GM12878 (cell line): Measurements from ENCODE around the gene COL1A1. TPM values are rescaled to one million over a fixed set of nuclear protein-coding genes. Genes with fewer than 3 reads are reported as not detected.

Experiments used
- CBFB ChIP-seq: IDR thresholded peaks from 2 replicates; pipeline ENCODE4 v1.6.1; 2016; ENCODE audit warnings: antibody characterized with exemption, low read depth
- CHD1 ChIP-seq: IDR thresholded peaks from 2 replicates; pipeline ENCODE4 v1.6.1; 2012; ENCODE audit warnings: low read depth, low read length, improper control_type of control experiment
- CTCF ChIP-seq, 3 experiments: IDR thresholded peaks in 2 of 3; conservative IDR thresholded peaks in 1 of 3; 2 replicates each; pipeline ENCODE4 v1.5.1; 2011; ENCODE audit warnings: low read depth in 3 of 3, low read length in 3 of 3, mild to moderate bottlenecking in 3 of 3, control low read depth in 2 of 3, moderate library complexity in 2 of 3, inconsistent platforms in 1 of 3, mixed read lengths in 1 of 3; ENCODE audit not compliant: control insufficient read depth in 2 of 3, insufficient read depth in 1 of 3; ENCODE audit errors: extremely low read depth in 1 of 3
- HDAC2 ChIP-seq: fragments of 200-600 bp; sonication (generic); IDR thresholded peaks from 2 replicates; pipeline ENCODE4 v1.6.1; 2017
- HDAC6 ChIP-seq: fragments of 200-600 bp; sonication (generic); IDR thresholded peaks from one replicate; pipeline ENCODE4 v1.8.0; 2017; ENCODE audit warnings: antibody characterized with exemption; ENCODE audit not compliant: unreplicated experiment
- HSF1 ChIP-seq: fragments of 150-350 bp; IDR thresholded peaks from 2 replicates; pipeline ENCODE4 v1.6.1; 2014; ENCODE audit warnings: mild to moderate bottlenecking, low read depth, low read length
- IKZF1 ChIP-seq: fragments of 450-650 bp; conservative IDR thresholded peaks from 2 replicates; pipeline ENCODE4 v1.6.1; 2017; ENCODE audit warnings: antibody characterized with exemption, mild to moderate bottlenecking
- IRF3 ChIP-seq: fragments of 450-650 bp; IDR thresholded peaks from 2 replicates; pipeline ENCODE4 v1.6.1; 2014; ENCODE audit warnings: mild to moderate bottlenecking
- MXI1 ChIP-seq: fragments of 150-350 bp; IDR thresholded peaks from 2 replicates; pipeline ENCODE4 v1.6.1; 2011; ENCODE audit warnings: low read depth, mild to moderate bottlenecking, inconsistent platforms, low read length, improper control_type of control experiment
- NR2C1 ChIP-seq: fragments of 450-650 bp; IDR thresholded peaks from 2 replicates; pipeline ENCODE4 v1.6.1; 2017; ENCODE audit warnings: antibody characterized with exemption, mild to moderate bottlenecking, moderate library complexity
- RAD21 ChIP-seq: IDR thresholded peaks from 2 replicates; pipeline ENCODE4 v1.6.1; 2011; ENCODE audit warnings: mild to moderate bottlenecking, low read depth, low read length, moderate library complexity; ENCODE audit not compliant: insufficient read depth
- TAF1 ChIP-seq: IDR thresholded peaks from 2 replicates; pipeline ENCODE4 v1.6.1; 2011; ENCODE audit warnings: mild to moderate bottlenecking, low read depth, low read length, borderline replicate concordance
- TCF3 ChIP-seq: IDR thresholded peaks from 2 replicates; pipeline ENCODE4 v1.6.1; 2012; ENCODE audit warnings: low read depth, mild to moderate bottlenecking, low read length, borderline replicate concordance; ENCODE audit not compliant: insufficient read depth
- ZBTB4 ChIP-seq: fragments of 450-650 bp; formaldehyde crosslinking; IDR thresholded peaks from 2 replicates; pipeline ENCODE4 v1.4.0; 2022; ENCODE audit warnings: mild to moderate bottlenecking, moderate library complexity
- ZNF24 ChIP-seq: fragments of 450-650 bp; IDR thresholded peaks from 2 replicates; pipeline ENCODE4 v1.6.1; 2017; ENCODE audit warnings: antibody characterized with exemption, mild to moderate bottlenecking
- ZNF687 ChIP-seq: fragments of 450-650 bp; IDR thresholded peaks from 2 replicates; pipeline ENCODE4 v1.6.1; 2017; ENCODE audit warnings: mild to moderate bottlenecking, moderate library complexity
- polyA plus RNA-seq, 11 experiments: library from polyadenylated mRNA; depleted of rRNA in 4 of 11; unstranded in 6 of 11; stranded (reverse) in 5 of 11; fragments of >200 nt; fragmentation: Nextera tagmentation in 4 of 11; fragmentation: Illumina TruSeq in 1 of 11; extraction: Ambion mirVana in 4 of 11; extraction: Trizol in 1 of 11; gene quantifications; 1 replicate in 1 of 11; 2 replicates in 10 of 11; pipeline versions ENCODE4 v1.2.1 to v1.2.3, GENCODE V29; 2011 to 2016; ENCODE audit warnings: inconsistent platforms in 2 of 11, missing spikeins in 2 of 11, low read depth in 1 of 11
- total RNA-seq, 4 experiments: library from RNA; depleted of rRNA in 3 of 4; stranded (reverse); fragments of >200 nt in 3 of 4; fragmentation: Illumina TruSeq in 1 of 4; extraction: Trizol in 1 of 4; gene quantifications; 2 replicates each; pipeline versions ENCODE4 v1.2.1 to v1.2.3, GENCODE V29; 2013 to 2021

The COL1A1 gene
- total and polyA plus RNA-seq, 10 of the 15 experiments (the other 5 are each of a cell fraction or from before 2014, with no cell fraction given), result 0.18 to 7.7 (median 2.3) TPM

- peak; percentile 9; the same call in 1 of the 2 replicates for TF ChIP-seq ZNF687
- 0 out of 2 replicates have a peak, but pooled peaks have one; percentile 11 for TF ChIP-seq HSF1
- TF ChIP-seq HDAC2, result no peak
- no peak for TF ChIP-seq ZNF24
- TF ChIP-seq TAF1, result peak; percentile 85; the same call in 1 of the 2 replicates
- TF ChIP-seq RAD21, result no peak
- no peak for TF ChIP-seq TCF3
- no peak for TF ChIP-seq IRF3
- TF ChIP-seq HDAC6, result peak; percentile 47
- TF ChIP-seq CBFB, result peak; percentile 40; the same call in 1 of the 2 replicates
- TF ChIP-seq IKZF1, result peak; percentile 48; the same call in 1 of the 2 replicates
- TF ChIP-seq ZBTB4 (CRISPR knock-in tag), result 0 out of 2 replicates have a peak, but pooled peaks have one; percentile 3
- TF ChIP-seq CHD1, result 0 out of 2 replicates have a peak, but pooled peaks have one; percentile 20
- TF ChIP-seq MXI1, result 0 out of 2 replicates have a peak, but pooled peaks have one; percentile 11
- TF ChIP-seq NR2C1, result peak; percentile 62; the same call in 1 of the 2 replicates
- peak; percentile 49 to 84 (median 66) for TF ChIP-seq CTCF (IDR thresholded peaks at IDR 0.05 in 2 of 3, conservative IDR thresholded peaks at IDR 0.05 in 1 of 3; ENCODE audit: control insufficient read depth in 2 of 3, extremely low read depth in 1 of 3, insufficient read depth in 1 of 3, low read depth in 3 of 3, low read length in 3 of 3)
Measured at GRCh38 chr17:50151041-50151936, 50.1 kb downstream of the COL1A1 start (continued).
